Parathyroid adenoma (tissue), 2 donors: Measurements from ENCODE around the gene RXFP2.

ENCODE experiments used
- H2AFZ ChIP-seq: fragments of 300-600 bp; sonication (generic); one replicate; pipeline ENCODE4 v1.7.0; 2017; ENCODE audit warnings: antibody characterized with exemption, mild to moderate bottlenecking
- H3K27ac ChIP-seq: fragments of 300-600 bp; sonication (generic); one replicate; pipeline ENCODE4 v1.7.0; 2017
- H3K27me3 ChIP-seq: fragments of 300-600 bp; sonication (generic); one replicate; pipeline ENCODE4 v1.7.0; 2017; ENCODE audit warnings: low read length; ENCODE audit not compliant: control insufficient read depth, insufficient read depth
- H3K36me3 ChIP-seq: fragments of 300-600 bp; sonication (generic); one replicate; pipeline ENCODE4 v1.7.0; 2017; ENCODE audit warnings: low read length; ENCODE audit not compliant: control insufficient read depth, insufficient read depth
- H3K4me1 ChIP-seq: fragments of 300-600 bp; sonication (generic); one replicate; pipeline ENCODE4 v1.7.0; 2017; ENCODE audit warnings: control low read depth
- H3K4me2 ChIP-seq: fragments of 300-600 bp; sonication (generic); one replicate; pipeline ENCODE4 v1.7.0; 2017; ENCODE audit warnings: low read length
- H3K4me3 ChIP-seq: fragments of 300-600 bp; sonication (generic); one replicate; pipeline ENCODE4 v1.7.0; 2017; ENCODE audit warnings: low read depth, low read length
- H3K79me2 ChIP-seq: fragments of 300-600 bp; sonication (generic); one replicate; pipeline ENCODE4 v1.7.0; 2017; ENCODE audit warnings: control low read depth
- H3K9ac ChIP-seq: fragments of 300-600 bp; sonication (generic); one replicate; pipeline ENCODE4 v1.7.0; 2017; ENCODE audit warnings: mild to moderate bottlenecking
- H3K9me3 ChIP-seq: fragments of 300-600 bp; sonication (generic); one replicate; pipeline ENCODE4 v1.7.0; 2017; ENCODE audit warnings: low read length; ENCODE audit not compliant: control insufficient read depth
- TF ChIP-seq, protein P1 (sequence below): fragments of 300-600 bp; sonication (generic); IDR thresholded peaks from one replicate; pipeline ENCODE4 v1.7.0; 2017; ENCODE audit warnings: antibody characterized with exemption, mild to moderate bottlenecking
- donor health status: primary hyperparathyroidism.

Gene RXFP2

DNA sequence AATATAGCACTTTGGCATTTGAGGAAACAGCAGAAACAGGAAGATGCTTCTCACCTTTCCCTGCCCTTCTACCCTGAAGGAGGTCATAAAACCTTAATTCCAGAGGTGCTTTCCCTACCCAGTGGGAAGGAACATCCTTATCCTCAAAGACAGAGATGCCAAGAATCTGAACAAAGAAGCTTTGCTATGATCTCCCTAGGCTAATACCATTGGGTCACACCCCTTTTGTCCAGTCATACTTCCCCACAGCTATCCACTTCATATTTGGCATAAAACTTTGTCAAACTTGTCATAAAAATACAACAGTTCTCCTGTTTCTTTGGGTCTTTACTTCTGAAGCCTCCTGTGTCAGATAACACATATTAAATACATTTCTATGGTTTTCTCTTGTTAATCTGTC is 21.7 kb upstream of the RXFP2 start:
- no peaks in the 10 kb centered on the region for H3K79me2 ChIP-seq
- H3K9me3 ChIP-seq = no peaks in the 10 kb centered on the region
- no peak overlapping the region for H3K9ac ChIP-seq
- no peaks in the 10 kb centered on the region for H3K36me3 ChIP-seq
- TF ChIP-seq, protein P1, sequence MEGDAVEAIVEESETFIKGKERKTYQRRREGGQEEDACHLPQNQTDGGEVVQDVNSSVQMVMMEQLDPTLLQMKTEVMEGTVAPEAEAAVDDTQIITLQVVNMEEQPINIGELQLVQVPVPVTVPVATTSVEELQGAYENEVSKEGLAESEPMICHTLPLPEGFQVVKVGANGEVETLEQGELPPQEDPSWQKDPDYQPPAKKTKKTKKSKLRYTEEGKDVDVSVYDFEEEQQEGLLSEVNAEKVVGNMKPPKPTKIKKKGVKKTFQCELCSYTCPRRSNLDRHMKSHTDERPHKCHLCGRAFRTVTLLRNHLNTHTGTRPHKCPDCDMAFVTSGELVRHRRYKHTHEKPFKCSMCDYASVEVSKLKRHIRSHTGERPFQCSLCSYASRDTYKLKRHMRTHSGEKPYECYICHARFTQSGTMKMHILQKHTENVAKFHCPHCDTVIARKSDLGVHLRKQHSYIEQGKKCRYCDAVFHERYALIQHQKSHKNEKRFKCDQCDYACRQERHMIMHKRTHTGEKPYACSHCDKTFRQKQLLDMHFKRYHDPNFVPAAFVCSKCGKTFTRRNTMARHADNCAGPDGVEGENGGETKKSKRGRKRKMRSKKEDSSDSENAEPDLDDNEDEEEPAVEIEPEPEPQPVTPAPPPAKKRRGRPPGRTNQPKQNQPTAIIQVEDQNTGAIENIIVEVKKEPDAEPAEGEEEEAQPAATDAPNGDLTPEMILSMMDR = no peak
- H3K4me3 ChIP-seq = no peak overlapping the region
- no peaks in the 10 kb centered on the region for H3K4me1 ChIP-seq
- H3K4me2 ChIP-seq = no peak overlapping the region
- no peak overlapping the region for H2AFZ ChIP-seq
- no peaks in the 10 kb centered on the region for H3K27me3 ChIP-seq
- H3K27ac ChIP-seq = no peak overlapping the region

DNA sequence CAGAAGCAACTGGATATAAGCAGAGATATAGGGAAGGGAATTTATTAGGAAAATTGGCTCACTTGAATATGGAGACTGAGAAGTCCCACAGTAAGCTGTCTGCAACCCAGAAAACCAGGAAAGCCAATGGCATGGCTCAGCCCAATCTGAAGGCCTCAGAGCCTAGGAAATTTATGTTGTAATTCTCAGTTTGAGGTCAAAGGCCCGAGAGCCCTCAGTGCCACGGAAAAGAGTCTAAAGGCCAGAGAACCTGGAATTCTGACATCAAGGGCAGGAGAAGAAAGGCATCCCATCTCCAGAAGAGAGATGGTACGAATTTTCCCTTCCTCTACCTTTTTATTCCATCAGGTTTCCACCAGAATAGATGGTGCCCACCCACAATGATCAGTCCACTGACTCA is 20.1 kb upstream of the RXFP2 start:
- Histone ChIP-seq H3K4me1 (no peaks in the 10 kb centered on the region), H3K79me2 (no peaks in the 10 kb centered on the region), H3K27me3 (no peaks in the 10 kb centered on the region), H3K27ac (no peak overlapping the region), H2AFZ (no peak overlapping the region), H3K36me3 (no peaks in the 10 kb centered on the region), H3K4me2 (no peak overlapping the region), H3K4me3 (no peak overlapping the region), H3K9me3 (no peaks in the 10 kb centered on the region), H3K9ac (no peak overlapping the region)
- TF ChIP-seq, protein P1 = no peak

DNA sequence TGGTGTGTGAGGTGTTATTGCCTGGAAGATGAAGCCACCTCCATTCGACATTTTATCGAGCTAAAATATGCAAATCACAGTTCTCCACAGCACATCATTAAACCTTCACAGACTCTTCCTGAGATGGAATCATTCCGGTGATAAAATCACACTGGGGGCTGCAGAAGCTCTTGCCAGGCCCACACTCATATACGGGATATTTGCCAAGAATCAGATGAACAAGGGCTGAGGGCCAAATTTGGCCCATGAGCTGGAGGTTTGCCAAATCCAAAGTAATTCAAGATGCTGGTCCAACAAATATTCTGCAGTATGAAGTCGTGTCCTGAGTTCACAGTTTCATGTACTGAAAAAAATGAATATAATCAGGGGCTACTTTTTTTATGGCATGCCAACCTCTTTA is 16.7 kb upstream of the RXFP2 start:
- H3K36me3 ChIP-seq = no peaks in the 10 kb centered on the region
- H3K79me2 ChIP-seq = no peaks in the 10 kb centered on the region
- TF ChIP-seq, protein P1 = no peak
- H3K9me3 ChIP-seq = no peaks in the 10 kb centered on the region
- H3K4me1 ChIP-seq = no peaks in the 10 kb centered on the region
- no peak overlapping the region for H3K27ac ChIP-seq
- H3K4me3 ChIP-seq = no peak overlapping the region
- no peak overlapping the region for H3K9ac ChIP-seq
- H2AFZ ChIP-seq = no peak overlapping the region
- no peaks in the 10 kb centered on the region for H3K27me3 ChIP-seq
- peak overlapping the region; percentile 48 for H3K4me2 ChIP-seq

GRCh38 chr13:31725841-31726240 is 13.5 kb upstream of the RXFP2 start:
- Histone ChIP-seq H3K9me3 (no peaks in the 10 kb centered on the region), H3K27me3 (no peaks in the 10 kb centered on the region), H3K9ac (no peak overlapping the region), H3K4me2 (no peak overlapping the region), H3K4me1 (no peaks in the 10 kb centered on the region), H3K36me3 (no peaks in the 10 kb centered on the region), H3K27ac (no peak overlapping the region), H3K4me3 (no peak overlapping the region), H3K79me2 (no peaks in the 10 kb centered on the region), H2AFZ (no peak overlapping the region)
- TF ChIP-seq, protein P1 = no peak

GRCh38 chr13:31731921-31732320 is 7.4 kb upstream of the RXFP2 start:
- H3K27me3 ChIP-seq = no peaks in the 10 kb centered on the region
- H2AFZ ChIP-seq = no peak overlapping the region
- no peak overlapping the region for H3K27ac ChIP-seq
- no peaks in the 10 kb centered on the region for H3K4me1 ChIP-seq
- no peak overlapping the region for H3K9ac ChIP-seq
- TF ChIP-seq, protein P1 = no peak
- no peak overlapping the region for H3K4me3 ChIP-seq
- H3K4me2 ChIP-seq = no peak overlapping the region
- no peaks in the 10 kb centered on the region for H3K9me3 ChIP-seq
- H3K36me3 ChIP-seq = no peaks in the 10 kb centered on the region
- no peaks in the 10 kb centered on the region for H3K79me2 ChIP-seq
